Measurements from ENCODE around the gene SS18L1. TPM values are rescaled to one million over a fixed set of nuclear protein-coding genes. Genes with fewer than 3 reads are reported as not detected.

SS18L1 gene
- total RNA-seq, 1 experiment from 2014 or later, result 34.1 TPM

DNA sequence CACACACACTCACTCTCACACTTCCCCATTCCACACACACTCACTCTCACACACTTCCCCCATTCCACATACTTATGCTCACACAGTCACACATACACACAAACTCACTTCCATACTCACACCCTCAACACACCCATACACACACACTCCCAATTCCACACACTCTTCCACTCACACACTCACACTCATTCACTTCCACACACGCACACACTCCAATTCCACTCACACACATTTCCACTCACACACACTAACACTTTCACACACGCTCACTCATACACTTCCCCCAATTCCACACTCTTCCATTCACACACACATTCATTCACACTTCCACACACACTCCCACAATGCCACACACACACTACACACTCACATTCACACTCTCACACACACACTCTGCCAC lies 86.7 kb downstream of the SS18L1 start (continued):
- TF ChIP-seq, protein P1, sequence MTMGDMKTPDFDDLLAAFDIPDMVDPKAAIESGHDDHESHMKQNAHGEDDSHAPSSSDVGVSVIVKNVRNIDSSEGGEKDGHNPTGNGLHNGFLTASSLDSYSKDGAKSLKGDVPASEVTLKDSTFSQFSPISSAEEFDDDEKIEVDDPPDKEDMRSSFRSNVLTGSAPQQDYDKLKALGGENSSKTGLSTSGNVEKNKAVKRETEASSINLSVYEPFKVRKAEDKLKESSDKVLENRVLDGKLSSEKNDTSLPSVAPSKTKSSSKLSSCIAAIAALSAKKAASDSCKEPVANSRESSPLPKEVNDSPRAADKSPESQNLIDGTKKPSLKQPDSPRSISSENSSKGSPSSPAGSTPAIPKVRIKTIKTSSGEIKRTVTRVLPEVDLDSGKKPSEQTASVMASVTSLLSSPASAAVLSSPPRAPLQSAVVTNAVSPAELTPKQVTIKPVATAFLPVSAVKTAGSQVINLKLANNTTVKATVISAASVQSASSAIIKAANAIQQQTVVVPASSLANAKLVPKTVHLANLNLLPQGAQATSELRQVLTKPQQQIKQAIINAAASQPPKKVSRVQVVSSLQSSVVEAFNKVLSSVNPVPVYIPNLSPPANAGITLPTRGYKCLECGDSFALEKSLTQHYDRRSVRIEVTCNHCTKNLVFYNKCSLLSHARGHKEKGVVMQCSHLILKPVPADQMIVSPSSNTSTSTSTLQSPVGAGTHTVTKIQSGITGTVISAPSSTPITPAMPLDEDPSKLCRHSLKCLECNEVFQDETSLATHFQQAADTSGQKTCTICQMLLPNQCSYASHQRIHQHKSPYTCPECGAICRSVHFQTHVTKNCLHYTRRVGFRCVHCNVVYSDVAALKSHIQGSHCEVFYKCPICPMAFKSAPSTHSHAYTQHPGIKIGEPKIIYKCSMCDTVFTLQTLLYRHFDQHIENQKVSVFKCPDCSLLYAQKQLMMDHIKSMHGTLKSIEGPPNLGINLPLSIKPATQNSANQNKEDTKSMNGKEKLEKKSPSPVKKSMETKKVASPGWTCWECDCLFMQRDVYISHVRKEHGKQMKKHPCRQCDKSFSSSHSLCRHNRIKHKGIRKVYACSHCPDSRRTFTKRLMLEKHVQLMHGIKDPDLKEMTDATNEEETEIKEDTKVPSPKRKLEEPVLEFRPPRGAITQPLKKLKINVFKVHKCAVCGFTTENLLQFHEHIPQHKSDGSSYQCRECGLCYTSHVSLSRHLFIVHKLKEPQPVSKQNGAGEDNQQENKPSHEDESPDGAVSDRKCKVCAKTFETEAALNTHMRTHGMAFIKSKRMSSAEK (CRISPR knock-in tag; IDR thresholded peaks at IDR 0.05; ENCODE audit: borderline replicate concordance), result no peak
- TF ChIP-seq, protein P2, sequence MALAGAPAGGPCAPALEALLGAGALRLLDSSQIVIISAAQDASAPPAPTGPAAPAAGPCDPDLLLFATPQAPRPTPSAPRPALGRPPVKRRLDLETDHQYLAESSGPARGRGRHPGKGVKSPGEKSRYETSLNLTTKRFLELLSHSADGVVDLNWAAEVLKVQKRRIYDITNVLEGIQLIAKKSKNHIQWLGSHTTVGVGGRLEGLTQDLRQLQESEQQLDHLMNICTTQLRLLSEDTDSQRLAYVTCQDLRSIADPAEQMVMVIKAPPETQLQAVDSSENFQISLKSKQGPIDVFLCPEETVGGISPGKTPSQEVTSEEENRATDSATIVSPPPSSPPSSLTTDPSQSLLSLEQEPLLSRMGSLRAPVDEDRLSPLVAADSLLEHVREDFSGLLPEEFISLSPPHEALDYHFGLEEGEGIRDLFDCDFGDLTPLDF (CRISPR knock-in tag; IDR thresholded peaks at IDR 0.05), result no peak
- TF ChIP-seq NR3C1 (CRISPR knock-in tag; conservative IDR thresholded peaks at IDR 0.05; ENCODE audit: low read depth) (no peak), ETV6 (CRISPR knock-in tag; IDR thresholded peaks at IDR 0.05) (no peak), ZNF232 (CRISPR knock-in tag; IDR thresholded peaks at IDR 0.05) (no peak)
- TF ChIP-seq, protein P3, sequence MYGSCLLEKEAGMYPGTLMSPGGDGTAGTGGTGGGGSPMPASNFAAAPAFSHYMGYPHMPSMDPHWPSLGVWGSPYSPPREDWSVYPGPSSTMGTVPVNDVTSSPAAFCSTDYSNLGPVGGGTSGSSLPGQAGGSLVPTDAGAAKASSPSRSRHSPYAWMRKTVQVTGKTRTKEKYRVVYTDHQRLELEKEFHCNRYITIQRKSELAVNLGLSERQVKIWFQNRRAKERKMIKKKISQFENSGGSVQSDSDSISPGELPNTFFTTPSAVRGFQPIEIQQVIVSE (CRISPR knock-in tag; IDR thresholded peaks at IDR 0.05; ENCODE audit: borderline replicate concordance), result no peak
- TF ChIP-seq, protein P4, sequence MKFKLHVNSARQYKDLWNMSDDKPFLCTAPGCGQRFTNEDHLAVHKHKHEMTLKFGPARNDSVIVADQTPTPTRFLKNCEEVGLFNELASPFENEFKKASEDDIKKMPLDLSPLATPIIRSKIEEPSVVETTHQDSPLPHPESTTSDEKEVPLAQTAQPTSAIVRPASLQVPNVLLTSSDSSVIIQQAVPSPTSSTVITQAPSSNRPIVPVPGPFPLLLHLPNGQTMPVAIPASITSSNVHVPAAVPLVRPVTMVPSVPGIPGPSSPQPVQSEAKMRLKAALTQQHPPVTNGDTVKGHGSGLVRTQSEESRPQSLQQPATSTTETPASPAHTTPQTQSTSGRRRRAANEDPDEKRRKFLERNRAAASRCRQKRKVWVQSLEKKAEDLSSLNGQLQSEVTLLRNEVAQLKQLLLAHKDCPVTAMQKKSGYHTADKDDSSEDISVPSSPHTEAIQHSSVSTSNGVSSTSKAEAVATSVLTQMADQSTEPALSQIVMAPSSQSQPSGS (CRISPR knock-in tag; IDR thresholded peaks at IDR 0.05; ENCODE audit: borderline replicate concordance, low read depth), result no peak

DNA sequence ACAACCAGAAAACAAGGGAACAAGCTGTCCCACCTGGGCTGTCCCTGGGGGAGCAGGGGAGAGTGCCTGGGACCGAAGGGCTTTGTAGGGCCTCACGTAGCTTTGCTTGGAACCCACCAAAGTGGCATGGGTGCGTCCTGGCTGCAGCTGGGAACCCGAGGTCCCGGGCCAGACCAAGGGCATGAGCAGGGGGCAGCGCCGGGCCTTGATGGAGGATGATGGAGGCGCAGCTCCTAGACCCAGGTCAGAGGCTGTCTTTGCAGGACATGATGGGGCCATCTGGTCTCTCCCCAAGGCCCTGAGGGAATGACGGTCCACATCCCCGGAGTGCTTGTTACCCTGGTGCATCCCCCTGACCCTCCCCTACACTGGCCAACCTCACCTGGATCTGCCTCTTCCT lies 87.1 kb downstream of the SS18L1 start:
- TF ChIP-seq MYBL2 (CRISPR knock-in tag; IDR thresholded peaks at IDR 0.05), result no peak
- no peak for TF ChIP-seq NR1H2 (CRISPR knock-in tag; IDR thresholded peaks at IDR 0.05)
- no peak for TF ChIP-seq CREM (CRISPR knock-in tag; IDR thresholded peaks at IDR 0.05)
- no peak for TF ChIP-seq GRHL2 (CRISPR knock-in tag; IDR thresholded peaks at IDR 0.05; ENCODE audit: insufficient replicate concordance, severe bottlenecking)
- CTCF ChIA-PET, result no interaction called here

DNA sequence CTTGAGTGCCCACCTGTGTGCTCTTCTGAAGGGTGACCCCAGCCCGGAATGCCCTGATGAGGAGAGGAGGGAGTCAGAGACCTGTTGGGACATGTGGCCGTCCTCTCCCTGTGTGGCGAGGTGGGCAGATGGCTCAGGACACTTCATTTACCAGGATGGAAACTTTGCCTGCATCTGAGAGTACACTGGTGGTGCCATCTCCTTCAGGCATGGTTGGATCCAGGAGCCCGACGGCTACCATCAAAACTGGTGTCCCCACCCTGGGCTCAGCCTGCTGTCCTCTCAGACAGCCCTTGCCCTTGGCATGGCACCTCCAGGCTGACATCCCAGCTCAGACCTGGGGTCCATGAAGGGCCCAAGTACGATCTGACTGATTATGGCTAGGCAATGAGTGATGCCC lies 87.7 kb downstream of the SS18L1 start:
- no peaks in the 10 kb centered on the region for H3K36me3 Mint-ChIP-seq
- H3K27ac Mint-ChIP-seq, result no peak overlapping the region
- H3K4me1 Mint-ChIP-seq, result peaks cover 3% of the 10 kb centered on the region
- ChIA-PET CTCF (no interaction called here), POLR2A (no interaction called here)
- peaks cover 5% of the 10 kb centered on the region for H3K9me3 Mint-ChIP-seq
- no peak overlapping the region for H3K4me3 Mint-ChIP-seq
- DNase-seq (ENCODE audit: low spot score), result no peak
- ATAC-seq, result no peak
- peaks cover 1% of the 10 kb centered on the region; the same call in 1 of the 2 replicates for H3K27me3 Mint-ChIP-seq (ENCODE audit: low read depth)
- no peak for TF ChIP-seq NR1H2 (CRISPR knock-in tag; IDR thresholded peaks at IDR 0.05)
- TF ChIP-seq, protein P5, sequence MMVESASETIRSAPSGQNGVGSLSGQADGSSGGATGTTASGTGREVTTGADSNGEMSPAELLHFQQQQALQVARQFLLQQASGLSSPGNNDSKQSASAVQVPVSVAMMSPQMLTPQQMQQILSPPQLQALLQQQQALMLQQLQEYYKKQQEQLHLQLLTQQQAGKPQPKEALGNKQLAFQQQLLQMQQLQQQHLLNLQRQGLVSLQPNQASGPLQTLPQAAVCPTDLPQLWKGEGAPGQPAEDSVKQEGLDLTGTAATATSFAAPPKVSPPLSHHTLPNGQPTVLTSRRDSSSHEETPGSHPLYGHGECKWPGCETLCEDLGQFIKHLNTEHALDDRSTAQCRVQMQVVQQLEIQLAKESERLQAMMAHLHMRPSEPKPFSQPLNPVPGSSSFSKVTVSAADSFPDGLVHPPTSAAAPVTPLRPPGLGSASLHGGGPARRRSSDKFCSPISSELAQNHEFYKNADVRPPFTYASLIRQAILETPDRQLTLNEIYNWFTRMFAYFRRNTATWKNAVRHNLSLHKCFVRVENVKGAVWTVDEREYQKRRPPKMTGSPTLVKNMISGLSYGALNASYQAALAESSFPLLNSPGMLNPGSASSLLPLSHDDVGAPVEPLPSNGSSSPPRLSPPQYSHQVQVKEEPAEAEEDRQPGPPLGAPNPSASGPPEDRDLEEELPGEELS (CRISPR knock-in tag; IDR thresholded peaks at IDR 0.05), result no peak
- TF ChIP-seq E2F5 (CRISPR knock-in tag; IDR thresholded peaks at IDR 0.05), result no peak
- TF ChIP-seq FOXK1 (CRISPR knock-in tag; IDR thresholded peaks at IDR 0.05), result no peak
- TF ChIP-seq ELF4 (CRISPR knock-in tag; IDR thresholded peaks at IDR 0.05; ENCODE audit: low read depth), result no peak
- TF ChIP-seq, protein P2 (CRISPR knock-in tag; IDR thresholded peaks at IDR 0.05), result no peak
- no peak for TF ChIP-seq RELA (CRISPR knock-in tag; IDR thresholded peaks at IDR 0.05; ENCODE audit: borderline replicate concordance)
- no peak for TF ChIP-seq PREB (CRISPR knock-in tag; IDR thresholded peaks at IDR 0.05; ENCODE audit: borderline replicate concordance)
- TF ChIP-seq ZNF317 (CRISPR knock-in tag; IDR thresholded peaks at IDR 0.05; ENCODE audit: borderline replicate concordance, low read depth), result no peak

More for the DNA sequence above, 87.1 kb downstream of the SS18L1 start:
- no peak overlapping the region for H3K4me3 Mint-ChIP-seq
- H3K4me1 Mint-ChIP-seq, result peaks cover 3% of the 10 kb centered on the region
- ATAC-seq, result no peak
- no peaks in the 10 kb centered on the region for H3K36me3 Mint-ChIP-seq
- H3K9me3 Mint-ChIP-seq, result peaks cover 5% of the 10 kb centered on the region
- H3K27ac Mint-ChIP-seq, result no peak overlapping the region
- POLR2A ChIA-PET, result no interaction called here
- peaks cover 4% of the 10 kb centered on the region; the same call in 1 of the 2 replicates for H3K27me3 Mint-ChIP-seq (ENCODE audit: low read depth)
- DNase-seq (ENCODE audit: low spot score), result no peak

Measured in WTC11 (cell line).